OCI-LY3 (cell line): Measurements from ENCODE around the gene OR5J2.
"Not testable (repeated sequence)": the region's sequence is repeated elsewhere in the genome, so short reads cannot be mapped to it uniquely, and the experiment has no call there.

Source experiments
- H2AFZ ChIP-seq: fragments of 200-600, 300-600 bp; shearing (Covaris generic); 2 replicates; pipeline ENCODE4 v1.6.0; 2014; ENCODE audit warnings: antibody characterized with exemption, low read depth, low read length
- H3K27ac ChIP-seq: fragments of 200-600, 300-600 bp; sonication (generic); 2 replicates; pipeline ENCODE4 v1.5.1; 2014; ENCODE audit warnings: mild to moderate bottlenecking, low read length, moderate library complexity, mixed read lengths
- H3K27me3 ChIP-seq: fragments of 200-600, 300-600 bp; sonication (generic); 2 replicates; pipeline ENCODE4 v1.6.1; 2014; ENCODE audit warnings: low read depth, low read length, mixed read lengths
- H3K36me3 ChIP-seq: fragments of 200-600, 300-600 bp; sonication (generic); replicated peaks from 2 replicates; pipeline ENCODE3; 2014; ENCODE audit warnings: low read depth, low read length, mixed read lengths
- H3K4me1 ChIP-seq: fragments of 300-600, 200-600 bp; sonication (generic); 2 replicates; pipeline ENCODE4 v1.6.1; 2014; ENCODE audit warnings: low read length, mixed read lengths
- H3K4me2 ChIP-seq: fragments of 200-600, 300-600 bp; sonication (generic); 2 replicates; pipeline ENCODE4 v1.6.1; 2014; ENCODE audit warnings: low read length, mixed read lengths
- H3K4me3 ChIP-seq: fragments of 300-600, 200-600 bp; sonication (generic); 2 replicates; pipeline ENCODE4 v1.5.1; 2014; ENCODE audit warnings: antibody characterized with exemption, mild to moderate bottlenecking, low read length, moderate library complexity
- H3K79me2 ChIP-seq: fragments of 300-600, 200-600 bp; shearing (Covaris generic); 2 replicates; pipeline ENCODE4 v1.6.1; 2014; ENCODE audit warnings: mild to moderate bottlenecking, low read length, mixed read lengths
- H3K9ac ChIP-seq: fragments of 300-600, 200-600 bp; shearing (Covaris generic); 2 replicates; pipeline ENCODE4 v1.6.0; 2014; ENCODE audit warnings: mild to moderate bottlenecking, low read length, moderate library complexity
- H3K9me3 ChIP-seq: fragments of 200-600, 300-600 bp; shearing (Covaris generic); 2 replicates; pipeline ENCODE4 v1.6.1; 2014; ENCODE audit warnings: low read length, mixed read lengths; ENCODE audit not compliant: insufficient read depth
- H4K20me1 ChIP-seq: fragments of 200-600, 300-600 bp; sonication (generic); 2 replicates; pipeline ENCODE4 v1.6.1; 2016; ENCODE audit warnings: low read length, mixed read lengths; ENCODE audit not compliant: insufficient read depth
- CTCF ChIP-seq: fragments of 200-600, 300-600 bp; sonication (generic); IDR thresholded peaks from 2 replicates; pipeline ENCODE4 v1.5.1; 2014; ENCODE audit warnings: antibody characterized with exemption, low read length, low read depth
- EZH2phosphoT487 ChIP-seq: fragments of 200-600 bp; shearing (Covaris generic); IDR thresholded peaks from 2 replicates; pipeline ENCODE4 v1.6.1; 2018; ENCODE audit warnings: antibody characterized with exemption, mixed run types, low read depth

Gene OR5J2

GRCh38 chr11:56214537-56214936 lies 38.1 kb downstream of the OR5J2 start:
- TF ChIP-seq EZH2phosphoT487, result no peak
- TF ChIP-seq CTCF, result no peak

GRCh38 chr11:56219735-56220134 lies 43.3 kb downstream of the OR5J2 start:
- H2AFZ ChIP-seq, H3K9me3 ChIP-seq, H3K79me2 ChIP-seq, H3K27me3 ChIP-seq, H3K4me1 ChIP-seq, H3K4me3 ChIP-seq, H4K20me1 ChIP-seq, H3K9ac ChIP-seq, H3K36me3 ChIP-seq, H3K4me2 ChIP-seq, H3K27ac ChIP-seq: not testable (repeated sequence)

More at GRCh38 chr11:56214537-56214936, 38.1 kb downstream of the OR5J2 start:
- Histone ChIP-seq H3K27me3 (no peaks in the 10 kb centered on the region), H4K20me1 (no peaks in the 10 kb centered on the region), H2AFZ (no peak overlapping the region), H3K4me3 (no peak overlapping the region), H3K4me1 (peaks cover 4% of the 10 kb centered on the region; the same call in 1 of the 2 replicates), H3K27ac (no peak overlapping the region), H3K4me2 (no peak overlapping the region), H3K79me2 (no peaks in the 10 kb centered on the region), H3K9me3 (no peaks in the 10 kb centered on the region), H3K9ac (no peak overlapping the region), H3K36me3 (no peaks in the 10 kb centered on the region)
